Placental pericyte (primary cell): ENCODE data around the gene TM4SF1. TPM values are rescaled to one million over a fixed set of nuclear protein-coding genes. Genes with fewer than 3 reads are reported as not detected.

ENCODE experiments used
- total RNA-seq: library from RNA; depleted of rRNA; stranded (reverse); fragments of >200 nt; gene quantifications from 2 replicates; pipeline ENCODE4 v1.2.3, GENCODE V29; 2012

TM4SF1 gene
- total RNA-seq, result 44.9 and 282 TPM in 2 replicates

DNA sequence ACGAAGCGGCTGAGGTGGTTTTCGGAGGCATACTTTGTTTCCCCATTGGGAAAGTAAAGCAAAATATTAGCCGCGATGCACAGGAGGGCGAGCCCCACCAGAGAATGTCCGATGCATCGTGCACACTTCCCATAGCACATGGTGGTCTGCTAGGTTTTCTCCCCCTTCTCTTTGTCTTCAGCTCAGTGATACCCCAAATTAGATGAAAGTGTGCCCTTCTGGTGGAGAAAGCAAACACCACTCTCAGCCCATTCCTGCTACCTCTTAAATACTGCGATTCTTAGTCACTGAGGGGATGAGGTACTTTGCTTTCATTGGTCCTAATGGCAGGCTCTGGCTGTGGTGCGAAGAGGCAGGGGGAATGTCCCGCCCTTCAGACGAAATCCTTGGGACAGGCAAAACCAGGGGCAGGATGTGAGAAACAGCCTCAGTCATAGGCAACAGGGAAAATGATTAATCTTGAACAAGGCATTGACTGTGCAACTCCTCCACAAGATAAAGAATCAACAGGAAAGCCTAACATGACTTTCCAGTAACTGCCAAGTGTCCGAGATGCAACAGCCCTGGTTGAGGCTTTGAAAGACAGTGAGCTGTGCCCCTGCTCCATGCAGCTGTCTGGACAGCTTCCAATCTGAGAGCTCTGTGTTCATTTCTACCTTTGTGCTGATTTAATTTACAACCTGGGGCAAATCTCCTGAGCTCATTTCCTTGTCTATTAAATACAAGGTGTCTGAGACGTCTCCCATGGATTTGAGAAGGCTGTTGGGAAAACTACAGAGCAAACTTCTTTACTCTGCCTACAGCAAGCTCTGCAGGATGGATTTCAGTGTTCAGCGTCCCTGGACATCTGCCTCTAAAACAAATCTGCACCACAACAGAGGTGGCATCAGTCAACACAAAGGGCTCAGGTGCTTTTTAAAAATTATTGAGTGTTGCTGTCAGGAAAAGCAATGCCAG, at the start of gene TM4SF1:
Gene TM4SF1, minus strand, starts transcription at position 242 of the 957 bp plus-strand sequence. Its CDS starts 102 bp downstream, at position 140.

GRCh38 chr3:149333176-149333859, 44.1 kb downstream of the TM4SF1 start, which contains the start of gene TM4SF18:
Gene TM4SF18 (minus strand): TSS chr3:149333636. CDS start chr3:149333382, 254 bp downstream.

Other genes starting within 250 kb of the TM4SF1 start
- gene HPS3, start 248.0 kb downstream of the TM4SF1 start, total RNA-seq, result 31.3 and 44.5 TPM in 2 replicates
- gene CP, start 155.8 kb downstream of the TM4SF1 start, total RNA-seq, result 0.57 TPM in 1 of 2 replicates, not detected in the other
- 1.3 TPM in 1 of 2 replicates, not detected in the other for gene TM4SF18, start 44.0 kb downstream of the TM4SF1 start, total RNA-seq
- gene TM4SF4, start 97.0 kb upstream of the TM4SF1 start, total RNA-seq, result not detected in 2 replicates